CD14-positive monocyte (primary cell): ENCODE measurements around the gene IL4R. TPM values are rescaled to one million over a fixed set of nuclear protein-coding genes. Genes with fewer than 3 reads are reported as not detected.

Experiments
- DNase-seq, 3 donors: peaks; one replicate each; pipeline ENCODE4 v3.0.0-alpha.2; 2011 to 2022
- H2AFZ ChIP-seq: 2 replicates; pipeline ENCODE4 v1.6.0; 2012; ENCODE audit warnings: mild to moderate bottlenecking, low read depth, low read length, inconsistent platforms; ENCODE audit not compliant: insufficient read depth, poor library complexity, severe bottlenecking
- H3K27ac ChIP-seq, 2 donors: 1 replicate in 1 of 2; 2 replicates in 1 of 2; pipeline ENCODE4 v1.5.1; 2012 to 2013; ENCODE audit warnings: low read length in 2 of 2, control low read depth in 1 of 2, inconsistent platforms in 1 of 2, low read depth in 1 of 2, mild to moderate bottlenecking in 1 of 2
- H3K27me3 ChIP-seq, 2 donors: one replicate each; pipeline versions ENCODE4 v1.6.0 to v1.6.1; 2011 to 2013; ENCODE audit warnings: low read length in 2 of 2; ENCODE audit not compliant: control insufficient read depth in 2 of 2, insufficient read depth in 2 of 2
- H3K36me3 ChIP-seq, 2 donors: replicated peaks in 1 of 2; 1 replicate in 1 of 2; 2 replicates in 1 of 2; pipeline versions ENCODE4 v1.5.1 to v1.6.1; 2012 to 2013; ENCODE audit warnings: low read length in 2 of 2, control low read depth in 1 of 2, inconsistent platforms in 1 of 2, mild to moderate bottlenecking in 1 of 2; ENCODE audit not compliant: insufficient read depth in 2 of 2, control insufficient read depth in 1 of 2
- H3K4me1 ChIP-seq, 2 donors: 1 replicate in 1 of 2; 2 replicates in 1 of 2; pipeline versions ENCODE4 v1.5.1 to v1.6.1; 2012 to 2013; ENCODE audit warnings: low read length in 2 of 2, control low read depth in 1 of 2, inconsistent platforms in 1 of 2, mild to moderate bottlenecking in 1 of 2, moderate library complexity in 1 of 2; ENCODE audit not compliant: insufficient read depth in 2 of 2, control insufficient read depth in 1 of 2
- H3K4me2 ChIP-seq: replicated peaks from 2 replicates; pipeline ENCODE3; 2012; ENCODE audit warnings: low read length, moderate library complexity, mild to moderate bottlenecking; ENCODE audit not compliant: poor library complexity, severe bottlenecking; ENCODE audit errors: extremely low read depth
- H3K4me3 ChIP-seq, 3 experiments: fragments of 200-600 bp in 1 of 3; sonication (generic) in 1 of 3; replicated peaks in 1 of 3; 1 replicate in 2 of 3; 2 replicates in 1 of 3; pipeline ENCODE4 v1.5.1; 2011 to 2013; ENCODE audit warnings: low read length in 3 of 3, mild to moderate bottlenecking in 3 of 3, control low read depth in 2 of 3, low read depth in 2 of 3, inconsistent platforms in 1 of 3, moderate library complexity in 1 of 3
- H3K79me2 ChIP-seq: 2 replicates; pipeline ENCODE4 v1.6.0; 2012; ENCODE audit warnings: mild to moderate bottlenecking, control low read depth, inconsistent platforms, low read length, moderate library complexity; ENCODE audit not compliant: insufficient read depth
- H3K9ac ChIP-seq: 2 replicates; pipeline ENCODE4 v1.6.0; 2017; ENCODE audit warnings: low read length, mild to moderate bottlenecking; ENCODE audit not compliant: insufficient read depth, poor library complexity, severe bottlenecking
- H3K9me3 ChIP-seq, 2 donors: replicated peaks in 1 of 2; 1 replicate in 1 of 2; 2 replicates in 1 of 2; pipeline versions ENCODE4 v1.5.1 to v1.6.1; 2012 to 2013; ENCODE audit warnings: low read length in 2 of 2, control low read depth in 1 of 2; ENCODE audit not compliant: control insufficient read depth in 1 of 2, insufficient read depth in 1 of 2
- H4K20me1 ChIP-seq: 2 replicates; pipeline ENCODE4 v1.6.0; 2012; ENCODE audit warnings: mild to moderate bottlenecking, low read length, control low read depth, moderate library complexity; ENCODE audit not compliant: insufficient read depth
- H3K27ac Mint-ChIP-seq, 7 donors: one replicate each; pipeline ENCODE4 v1.8.0; 2020; ENCODE audit warnings: mild to moderate bottlenecking in 7 of 7, mixed read lengths in 7 of 7, moderate library complexity in 6 of 7, inconsistent platforms in 2 of 7
- H3K27me3 Mint-ChIP-seq, 3 donors: one replicate each; pipeline ENCODE4 v1.8.0; 2021 to 2022; ENCODE audit warnings: low read depth in 3 of 3, mild to moderate bottlenecking in 3 of 3, mixed read lengths in 3 of 3, moderate library complexity in 3 of 3, inconsistent platforms in 1 of 3
- H3K36me3 Mint-ChIP-seq, 2 donors: one replicate each; pipeline ENCODE4 v1.8.0; 2020; ENCODE audit warnings: mixed read lengths in 2 of 2, inconsistent platforms in 1 of 2, mild to moderate bottlenecking in 1 of 2
- H3K4me1 Mint-ChIP-seq: one replicate; pipeline ENCODE4 v1.8.0; 2020; ENCODE audit warnings: mild to moderate bottlenecking, mixed read lengths
- H3K4me3 Mint-ChIP-seq, 2 donors: one replicate each; pipeline ENCODE4 v1.8.0; 2020; ENCODE audit warnings: mild to moderate bottlenecking in 2 of 2, mixed read lengths in 2 of 2, moderate library complexity in 1 of 2
- H3K9me3 Mint-ChIP-seq, 7 donors: one replicate each; pipeline ENCODE4 v1.8.0; 2020 to 2022; ENCODE audit warnings: mixed read lengths in 7 of 7, mild to moderate bottlenecking in 6 of 7, moderate library complexity in 6 of 7, inconsistent platforms in 2 of 7
- CTCF ChIP-seq: fragments of 200-600 bp; IDR thresholded peaks from one replicate; pipeline ENCODE4 v1.8.0; 2022; ENCODE audit warnings: antibody characterized with exemption, mild to moderate bottlenecking
- WGBS: methylation state at CpG from one replicate; pipeline ENCODE4 v1.1.5; 2013; ENCODE audit warnings: missing lambda C conversion rate; ENCODE audit not compliant: insufficient coverage; 5-methylcytosine and 5-hydroxymethylcytosine counted together
- intact Hi-C, 2 donors: fragments of 100-400 bp; cut with micrococcal nuclease; formaldehyde crosslinking; loops; one replicate each; pipeline versions ENCODE4 v1.15.0 to v1.15.1; 2023
- polyA plus RNA-seq, 3 donors: library from polyadenylated mRNA; depleted of rRNA in 1 of 3; unstranded in 2 of 3; stranded (reverse) in 1 of 3; fragments of 300-500 nt in 2 of 3; fragments of >200 nt in 1 of 3; fragmentation: Illumina TruSeq in 2 of 3; gene quantifications; 1 replicate in 2 of 3; 2 replicates in 1 of 3; pipeline ENCODE4 v1.2.3, GENCODE V29; 2012 to 2021

The IL4R gene
- polyA plus RNA-seq, 3 donors = 25.1 to 80.4 (median 35.6) TPM

- no peak for TF ChIP-seq CTCF
- Histone ChIP-seq H3K4me1 (peaks cover 75 to 92% of the 10 kb centered on the region in 2 donors), H3K9me3 (no peaks in the 10 kb centered on the region), H3K27ac (peak overlapping the region; percentile 86 to 87), H2AFZ (no peak overlapping the region), H3K4me3 (peak overlapping the region in 1 of 3 experiments; percentile 95), H3K9ac (peak overlapping the region; percentile 41), H3K27me3 (no peaks in the 10 kb centered on the region), H4K20me1 (peaks cover 83% of the 10 kb centered on the region), H3K79me2 (peaks cover 99% of the 10 kb centered on the region), H3K36me3 (no peaks in the 10 kb centered on the region), H3K4me2 (peak overlapping the region; percentile 70)
- Mint-ChIP-seq H3K27ac (peak overlapping the region; percentile 77 to 95 (median 92)), H3K27me3 (no peaks in the 10 kb centered on the region), H3K4me1 (peaks cover 90% of the 10 kb centered on the region), H3K36me3 (peaks cover 14 to 25% of the 10 kb centered on the region in 2 donors), H3K4me3 (peak overlapping the region; percentile 58 to 82), H3K9me3 (peaks cover 0 to 2% (median 0%) of the 10 kb centered on the region in 7 donors)
- 0% methylated on average over 15 of the region's 18 CpGs for WGBS
- intact Hi-C loops = loop anchor here (5.0 to 10.0 kb wide), 2 partner anchors 54 to 81 kb away; partner anchors contain the start of gene NSMCE1 (in 1 of the 2)
- peak; percentile 64 to 83 (median 83) for DNase-seq
Observed at GRCh38 chr16:27318392-27319256, 4.8 kb downstream of the IL4R start.

- intact Hi-C loops = loop anchor here (5.0 to 10.0 kb wide), 2 partner anchors 55 to 82 kb away; partner anchors contain the start of gene NSMCE1 (in 1 of the 2)
- Histone ChIP-seq H3K4me2 (peak overlapping the region; percentile 70), H2AFZ (no peak overlapping the region), H4K20me1 (peaks cover 90% of the 10 kb centered on the region), H3K9me3 (no peaks in the 10 kb centered on the region), H3K4me3 (peak overlapping the region in 1 of 3 experiments; percentile 95), H3K27ac (peak overlapping the region; percentile 86 to 87), H3K79me2 (peaks cover 99% of the 10 kb centered on the region), H3K36me3 (peaks cover 0 to 4% of the 10 kb centered on the region in 2 donors), H3K27me3 (no peaks in the 10 kb centered on the region), H3K4me1 (peaks cover 75 to 98% of the 10 kb centered on the region in 2 donors), H3K9ac (no peak overlapping the region)
- Mint-ChIP-seq H3K4me1 (peaks cover 95% of the 10 kb centered on the region), H3K27ac (peak overlapping the region; percentile 77 to 95 (median 92)), H3K36me3 (peaks cover 18 to 30% of the 10 kb centered on the region in 2 donors), H3K9me3 (peaks cover 0 to 2% (median 0%) of the 10 kb centered on the region in 7 donors), H3K4me3 (peak overlapping the region in 1 of 2 donors; percentile 82), H3K27me3 (no peaks in the 10 kb centered on the region)
- no peak for TF ChIP-seq CTCF
- 90% methylated on average over 5 of the region's 13 CpGs for WGBS
- DNase-seq = no peak
Observed at GRCh38 chr16:27319257-27319965, 5.6 kb downstream of the IL4R start.
